ENCODE measurements around the gene CACNB4. TPM values are rescaled to one million over a fixed set of nuclear protein-coding genes. Genes with fewer than 3 reads are reported as not detected.

CACNB4 gene
- polyA plus RNA-seq, 1 donor from 2014 or later, result 29.0 TPM

DNA sequence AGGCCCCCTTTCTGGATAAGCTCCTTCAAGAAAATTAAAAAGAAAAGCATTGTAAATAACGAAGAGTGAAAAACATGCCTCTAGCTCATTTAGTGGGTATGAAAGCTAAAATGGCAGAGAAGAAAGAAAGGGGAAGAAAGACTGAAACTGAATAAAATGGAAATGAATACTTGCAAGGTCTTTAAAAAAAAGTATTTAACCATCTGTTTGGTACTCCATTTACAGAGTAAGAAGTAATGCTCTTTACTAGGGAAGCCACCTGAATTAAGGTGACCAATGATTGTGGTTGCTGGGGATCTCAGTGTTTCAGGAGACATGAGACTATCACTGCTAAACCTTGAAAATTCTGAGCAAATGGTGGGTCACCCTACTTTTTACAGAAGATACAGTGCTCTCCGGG, 253.0 kb downstream of the CACNB4 start:
- Histone ChIP-seq H3K4me3 (ENCODE audit: low read length) (no peak overlapping the region), H3K9ac (ENCODE audit: low read length) (no peak overlapping the region), H4K20me1 (ENCODE audit: insufficient read depth) (no peaks in the 10 kb centered on the region), H3K4me2 (ENCODE audit: low read length) (no peak overlapping the region), H2AFZ (ENCODE audit: low read depth, low read length) (no peak overlapping the region), H3K9me3 (ENCODE audit: low read length) (no peaks in the 10 kb centered on the region), H3K79me2 (replicated peaks; ENCODE audit: insufficient read depth, low read length) (no peaks in the 10 kb centered on the region), H3F3A (ENCODE audit: insufficient read depth, low read length, poor library complexity, severe bottlenecking) (no peaks in the 10 kb centered on the region), H3K27me3 (ENCODE audit: insufficient read depth, low read depth, low read length) (no peaks in the 10 kb centered on the region), H3K36me3 (ENCODE audit: insufficient read depth, low read length) (peaks cover 3% of the 10 kb centered on the region), H3K9me2 (ENCODE audit: insufficient read depth, low read length) (no peaks in the 10 kb centered on the region), H3K27ac (ENCODE audit: low read length) (no peak overlapping the region)
- TF ChIP-seq EZH2 (IDR thresholded peaks at IDR 0.05; ENCODE audit: borderline replicate concordance, insufficient read depth, low read length, poor library complexity, severe bottlenecking), result no peak
- TF ChIP-seq EP300 (conservative IDR thresholded peaks at IDR 0.05; ENCODE audit: poor library complexity, severe bottlenecking), result no peak
- TF ChIP-seq, protein P1, sequence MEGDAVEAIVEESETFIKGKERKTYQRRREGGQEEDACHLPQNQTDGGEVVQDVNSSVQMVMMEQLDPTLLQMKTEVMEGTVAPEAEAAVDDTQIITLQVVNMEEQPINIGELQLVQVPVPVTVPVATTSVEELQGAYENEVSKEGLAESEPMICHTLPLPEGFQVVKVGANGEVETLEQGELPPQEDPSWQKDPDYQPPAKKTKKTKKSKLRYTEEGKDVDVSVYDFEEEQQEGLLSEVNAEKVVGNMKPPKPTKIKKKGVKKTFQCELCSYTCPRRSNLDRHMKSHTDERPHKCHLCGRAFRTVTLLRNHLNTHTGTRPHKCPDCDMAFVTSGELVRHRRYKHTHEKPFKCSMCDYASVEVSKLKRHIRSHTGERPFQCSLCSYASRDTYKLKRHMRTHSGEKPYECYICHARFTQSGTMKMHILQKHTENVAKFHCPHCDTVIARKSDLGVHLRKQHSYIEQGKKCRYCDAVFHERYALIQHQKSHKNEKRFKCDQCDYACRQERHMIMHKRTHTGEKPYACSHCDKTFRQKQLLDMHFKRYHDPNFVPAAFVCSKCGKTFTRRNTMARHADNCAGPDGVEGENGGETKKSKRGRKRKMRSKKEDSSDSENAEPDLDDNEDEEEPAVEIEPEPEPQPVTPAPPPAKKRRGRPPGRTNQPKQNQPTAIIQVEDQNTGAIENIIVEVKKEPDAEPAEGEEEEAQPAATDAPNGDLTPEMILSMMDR (IDR thresholded peaks at IDR 0.05; ENCODE audit: poor library complexity, severe bottlenecking), result no peak
- TF ChIP-seq RAD21 (conservative IDR thresholded peaks at IDR 0.05), result no peak
- TF ChIP-seq SMC3 (conservative IDR thresholded peaks at IDR 0.05; ENCODE audit: poor library complexity), result no peak

GRCh38 chr2:151845481-151845880, 253.4 kb downstream of the CACNB4 start:
- Histone ChIP-seq H3K9ac (ENCODE audit: low read length) (no peak overlapping the region), H3K79me2 (replicated peaks; ENCODE audit: insufficient read depth, low read length) (no peaks in the 10 kb centered on the region), H3K4me3 (ENCODE audit: low read length) (no peak overlapping the region), H3K27me3 (ENCODE audit: insufficient read depth, low read depth, low read length) (no peaks in the 10 kb centered on the region), H4K20me1 (ENCODE audit: insufficient read depth) (no peaks in the 10 kb centered on the region), H3K9me3 (ENCODE audit: low read length) (no peaks in the 10 kb centered on the region), H3K9me2 (ENCODE audit: insufficient read depth, low read length) (no peaks in the 10 kb centered on the region), H3F3A (ENCODE audit: insufficient read depth, low read length, poor library complexity, severe bottlenecking) (no peaks in the 10 kb centered on the region), H3K27ac (ENCODE audit: low read length) (no peak overlapping the region), H2AFZ (ENCODE audit: low read depth, low read length) (no peak overlapping the region), H3K36me3 (ENCODE audit: insufficient read depth, low read length) (peaks cover 7% of the 10 kb centered on the region), H3K4me2 (ENCODE audit: low read length) (no peak overlapping the region)
- TF ChIP-seq RAD21 (conservative IDR thresholded peaks at IDR 0.05), result no peak
- TF ChIP-seq, protein P1 (IDR thresholded peaks at IDR 0.05; ENCODE audit: poor library complexity, severe bottlenecking), result no peak
- TF ChIP-seq MXI1 (conservative IDR thresholded peaks at IDR 0.05; ENCODE audit: poor library complexity, severe bottlenecking), result no peak
- no peak for TF ChIP-seq POLR2AphosphoS5 (IDR thresholded peaks at IDR 0.05)
- TF ChIP-seq EP300 (conservative IDR thresholded peaks at IDR 0.05; ENCODE audit: poor library complexity, severe bottlenecking), result no peak
- TF ChIP-seq SMC3 (conservative IDR thresholded peaks at IDR 0.05; ENCODE audit: poor library complexity), result no peak
- no peak for TF ChIP-seq REST (IDR thresholded peaks at IDR 0.05; ENCODE audit: borderline replicate concordance)
- TF ChIP-seq EZH2 (IDR thresholded peaks at IDR 0.05; ENCODE audit: borderline replicate concordance, insufficient read depth, low read length, poor library complexity, severe bottlenecking), result no peak
- TF ChIP-seq TAF1 (IDR thresholded peaks at IDR 0.05; ENCODE audit: low read depth), result no peak
